KMS-11 (cell line): ENCODE data around the gene PLEKHA4.

Experiments used
- H2AFZ ChIP-seq: fragments of 200-600 bp; sonication (generic); 2 replicates; pipeline ENCODE4 v1.6.1; 2016; ENCODE audit warnings: antibody characterized with exemption, mixed run types, low read depth
- H3K27ac ChIP-seq: fragments of 200-600 bp; sonication (generic); 2 replicates; pipeline ENCODE4 v1.6.1; 2016; ENCODE audit warnings: mild to moderate bottlenecking, mixed run types
- H3K27me3 ChIP-seq: fragments of 200-600 bp; sonication (generic); 2 replicates; pipeline ENCODE4 v1.6.1; 2017; ENCODE audit warnings: mild to moderate bottlenecking, low read depth, mixed run types, moderate library complexity; ENCODE audit not compliant: insufficient read depth
- H3K36me3 ChIP-seq: fragments of 200-600 bp; sonication (generic); 2 replicates; pipeline ENCODE4 v1.6.1; 2017; ENCODE audit warnings: mild to moderate bottlenecking, mixed run types; ENCODE audit not compliant: insufficient read depth
- H3K4me1 ChIP-seq: fragments of 200-600 bp; sonication (generic); 2 replicates; pipeline ENCODE4 v1.6.1; 2016; ENCODE audit warnings: mild to moderate bottlenecking, low read depth, mixed run types; ENCODE audit not compliant: poor library complexity, severe bottlenecking
- H3K4me2 ChIP-seq: fragments of 200-600 bp; sonication (generic); 2 replicates; pipeline ENCODE4 v1.7.0; 2016; ENCODE audit warnings: mild to moderate bottlenecking, mixed run types
- H3K4me3 ChIP-seq: fragments of 200-600 bp; sonication (generic); IDR thresholded peaks from 2 replicates; pipeline ENCODE4 v1.6.1; 2017; ENCODE audit warnings: low read depth, low read length, mixed read lengths; ENCODE audit not compliant: insufficient read depth
- H3K79me2 ChIP-seq: fragments of 200-600 bp; sonication (generic); 2 replicates; pipeline ENCODE4 v1.6.1; 2016; ENCODE audit warnings: low read depth, mixed run types; ENCODE audit not compliant: insufficient read depth
- H3K9ac ChIP-seq: fragments of 200-600 bp; sonication (generic); 2 replicates; pipeline ENCODE4 v1.6.1; 2016; ENCODE audit warnings: mild to moderate bottlenecking, mixed run types
- H4K20me1 ChIP-seq: fragments of 200-600 bp; sonication (generic); 2 replicates; pipeline ENCODE4 v1.6.1; 2016; ENCODE audit warnings: mild to moderate bottlenecking, mixed run types; ENCODE audit not compliant: insufficient read depth
- TF ChIP-seq, protein P1 (sequence below): fragments of 200-600 bp; sonication (generic); conservative IDR thresholded peaks from 2 replicates; pipeline ENCODE4 v1.6.1; 2017; ENCODE audit warnings: low read depth, mild to moderate bottlenecking, antibody characterized with exemption, low read length, moderate library complexity, mixed read lengths

PLEKHA4 gene

DNA sequence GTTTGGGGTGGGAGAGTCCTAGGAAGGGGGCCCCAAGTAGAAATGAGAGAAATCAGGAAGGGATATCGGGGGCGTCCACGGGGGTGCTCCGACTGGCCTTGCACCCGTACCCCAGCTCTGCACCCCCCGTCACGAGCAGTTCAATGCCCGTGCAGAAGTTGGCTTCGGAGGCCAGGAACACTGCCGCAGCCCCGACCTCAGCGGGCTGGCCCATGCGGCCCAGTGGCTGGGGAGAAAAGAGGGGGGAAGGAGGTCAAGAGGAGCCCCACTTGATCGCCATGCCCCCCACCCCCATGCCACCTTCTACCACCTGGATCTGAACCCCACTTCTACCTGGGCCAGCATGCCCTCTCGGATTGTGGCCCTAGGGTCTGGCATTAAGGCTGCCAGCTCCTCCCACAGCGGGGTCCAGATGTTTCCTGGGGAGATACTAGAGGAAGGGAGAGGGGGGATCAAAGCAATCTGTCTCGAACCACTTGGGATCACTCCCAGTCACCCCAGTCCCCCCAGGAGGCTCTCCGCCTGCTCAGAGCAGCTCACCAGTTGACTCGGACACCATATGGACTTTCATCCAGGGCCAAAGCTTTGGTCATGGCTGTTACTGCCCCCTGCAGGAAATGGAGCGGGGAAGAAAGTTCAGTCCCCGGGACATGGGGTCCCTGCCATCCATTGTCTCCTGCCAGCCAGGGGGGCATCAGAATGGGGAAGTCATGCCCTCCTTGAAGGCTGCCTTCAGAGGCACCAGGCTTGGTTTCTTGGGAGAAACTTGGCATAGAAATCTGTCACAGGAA, 55.1 kb downstream of the PLEKHA4 start:
- Histone ChIP-seq H3K4me3 (no peak overlapping the region), H3K9ac (no peak overlapping the region), H3K4me2 (no peak overlapping the region), H3K36me3 (no peaks in the 10 kb centered on the region), H3K27me3 (no peaks in the 10 kb centered on the region), H4K20me1 (no peaks in the 10 kb centered on the region), H2AFZ (no peak overlapping the region), H3K4me1 (peaks cover 83% of the 10 kb centered on the region), H3K27ac (peak overlapping the region; percentile 73; the same call in 1 of the 2 replicates), H3K79me2 (peaks cover 21% of the 10 kb centered on the region)
- TF ChIP-seq, protein P1, sequence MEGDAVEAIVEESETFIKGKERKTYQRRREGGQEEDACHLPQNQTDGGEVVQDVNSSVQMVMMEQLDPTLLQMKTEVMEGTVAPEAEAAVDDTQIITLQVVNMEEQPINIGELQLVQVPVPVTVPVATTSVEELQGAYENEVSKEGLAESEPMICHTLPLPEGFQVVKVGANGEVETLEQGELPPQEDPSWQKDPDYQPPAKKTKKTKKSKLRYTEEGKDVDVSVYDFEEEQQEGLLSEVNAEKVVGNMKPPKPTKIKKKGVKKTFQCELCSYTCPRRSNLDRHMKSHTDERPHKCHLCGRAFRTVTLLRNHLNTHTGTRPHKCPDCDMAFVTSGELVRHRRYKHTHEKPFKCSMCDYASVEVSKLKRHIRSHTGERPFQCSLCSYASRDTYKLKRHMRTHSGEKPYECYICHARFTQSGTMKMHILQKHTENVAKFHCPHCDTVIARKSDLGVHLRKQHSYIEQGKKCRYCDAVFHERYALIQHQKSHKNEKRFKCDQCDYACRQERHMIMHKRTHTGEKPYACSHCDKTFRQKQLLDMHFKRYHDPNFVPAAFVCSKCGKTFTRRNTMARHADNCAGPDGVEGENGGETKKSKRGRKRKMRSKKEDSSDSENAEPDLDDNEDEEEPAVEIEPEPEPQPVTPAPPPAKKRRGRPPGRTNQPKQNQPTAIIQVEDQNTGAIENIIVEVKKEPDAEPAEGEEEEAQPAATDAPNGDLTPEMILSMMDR: no peak; the same call in 1 of the 2 replicates

DNA sequence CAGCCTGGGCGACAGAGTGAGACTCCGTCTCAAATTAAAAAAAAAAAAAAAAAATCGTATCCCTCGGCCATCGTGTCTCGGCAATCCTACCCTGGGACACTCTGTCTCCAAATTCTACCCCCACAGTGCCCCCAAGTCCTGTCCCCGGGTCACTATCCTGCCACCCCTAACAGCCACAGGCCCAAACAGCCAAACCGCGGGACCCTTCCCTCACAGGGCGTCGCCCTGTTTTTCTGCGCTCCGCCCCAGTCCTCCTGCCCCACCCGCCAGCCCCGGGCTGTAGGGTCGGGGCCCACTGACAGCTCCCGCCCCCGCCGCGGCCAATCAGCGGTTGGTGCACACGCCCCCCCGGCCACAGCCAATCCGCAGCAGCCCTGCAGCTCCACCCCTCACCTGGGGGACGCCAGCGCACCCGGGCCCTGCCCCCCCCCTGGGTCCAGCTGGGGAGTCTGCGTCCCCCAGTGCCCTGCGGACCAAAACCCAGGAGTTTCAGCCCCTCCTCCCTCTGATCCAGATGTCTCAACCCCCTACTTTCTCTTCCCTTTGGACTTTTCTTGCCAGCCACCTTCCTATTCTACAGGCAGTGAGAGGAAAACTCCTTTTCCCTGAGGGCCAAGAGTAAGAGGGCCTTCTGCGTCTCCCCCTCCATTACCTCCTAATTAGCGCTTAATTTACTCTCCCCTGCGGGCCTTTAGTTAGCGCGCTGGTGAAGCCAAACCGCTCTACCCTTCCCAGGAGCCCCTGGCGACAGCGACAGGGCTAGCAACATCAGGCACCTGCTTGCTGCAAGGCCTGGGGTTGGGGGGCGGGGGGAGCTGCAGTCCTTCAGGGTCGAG, 56.1 kb downstream of the PLEKHA4 start:
- peak overlapping the region; percentile 73 for H3K27ac ChIP-seq
- no peaks in the 10 kb centered on the region for H3K36me3 ChIP-seq
- TF ChIP-seq, protein P1: no peak
- no peaks in the 10 kb centered on the region for H4K20me1 ChIP-seq
- peak overlapping the region; percentile 89 for H2AFZ ChIP-seq
- peak overlapping the region; percentile 85 for H3K9ac ChIP-seq
- H3K4me1 ChIP-seq: peaks cover 73% of the 10 kb centered on the region
- H3K79me2 ChIP-seq: peaks cover 26% of the 10 kb centered on the region
- H3K4me3 ChIP-seq: no peak overlapping the region
- peak overlapping the region; percentile 100 for H3K4me2 ChIP-seq
- no peaks in the 10 kb centered on the region for H3K27me3 ChIP-seq

DNA sequence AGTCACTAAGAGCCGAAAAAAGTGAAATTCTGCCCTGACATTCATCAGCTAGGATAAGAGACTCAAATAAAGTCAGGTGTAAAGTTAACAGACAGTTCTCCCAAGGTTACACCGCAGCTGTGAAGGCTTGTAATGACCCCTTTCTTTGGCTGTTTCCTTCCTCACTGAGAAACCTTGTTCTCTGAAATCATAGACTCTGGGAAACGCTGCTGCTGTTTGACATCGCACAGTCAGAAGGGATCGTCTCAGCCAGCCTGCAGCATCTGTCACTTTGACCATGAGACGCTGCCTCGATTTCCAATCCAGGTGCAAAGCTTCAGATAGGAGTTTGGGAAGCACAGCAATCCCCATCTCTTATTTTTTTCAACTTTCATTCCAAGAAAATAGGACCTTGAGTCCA, 58.3 kb downstream of the PLEKHA4 start:
- H3K27ac ChIP-seq: peak overlapping the region; percentile 73
- no peaks in the 10 kb centered on the region for H4K20me1 ChIP-seq
- peaks cover 52% of the 10 kb centered on the region for H3K4me1 ChIP-seq
- TF ChIP-seq, protein P1: no peak
- peak overlapping the region; percentile 100 for H3K4me2 ChIP-seq
- H3K27me3 ChIP-seq: no peaks in the 10 kb centered on the region
- peak overlapping the region; percentile 89 for H2AFZ ChIP-seq
- no peak overlapping the region for H3K4me3 ChIP-seq
- H3K9ac ChIP-seq: peak overlapping the region; percentile 85
- H3K79me2 ChIP-seq: peaks cover 26% of the 10 kb centered on the region
- no peaks in the 10 kb centered on the region for H3K36me3 ChIP-seq

DNA sequence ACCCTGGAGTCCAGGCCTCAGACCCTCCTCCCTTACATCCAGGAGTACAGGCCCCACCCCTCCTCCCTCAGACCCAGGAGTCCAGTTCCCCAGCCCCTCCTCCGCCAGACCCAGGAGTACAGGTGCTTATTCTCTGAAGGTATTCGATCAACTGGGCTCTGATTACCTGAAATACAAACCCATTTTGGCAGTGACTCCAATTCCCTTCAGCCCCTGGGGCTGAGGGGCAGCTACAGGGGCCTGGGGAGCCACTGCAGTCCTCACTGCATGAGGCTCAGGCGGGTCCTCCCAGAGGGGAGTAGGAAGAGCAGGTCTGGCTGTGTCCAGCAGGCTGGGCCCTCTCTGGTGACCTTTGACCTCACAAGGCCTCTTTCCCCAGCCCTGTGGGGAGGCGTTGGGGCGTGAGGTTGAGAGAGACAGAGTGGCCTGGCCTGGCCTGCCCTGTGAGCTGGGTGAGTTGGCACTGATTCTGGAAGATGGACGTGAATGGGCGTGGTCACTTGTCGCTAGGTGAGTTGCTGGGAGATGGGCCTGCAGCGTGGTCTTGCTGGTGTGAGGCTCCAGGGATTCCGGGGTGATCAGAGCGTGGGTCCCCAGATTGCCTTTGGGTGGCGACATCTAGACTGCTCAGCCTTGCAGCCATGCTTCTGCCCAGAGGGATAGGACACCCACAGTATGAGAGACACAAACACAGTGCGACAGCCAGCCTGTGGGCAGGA, 60.7 kb downstream of the PLEKHA4 start:
- H3K79me2 ChIP-seq: peaks cover 26% of the 10 kb centered on the region
- H4K20me1 ChIP-seq: no peaks in the 10 kb centered on the region
- H3K4me1 ChIP-seq: peaks cover 32% of the 10 kb centered on the region
- H3K27me3 ChIP-seq: no peaks in the 10 kb centered on the region
- no peaks in the 10 kb centered on the region for H3K36me3 ChIP-seq
- TF ChIP-seq, protein P1: 0 out of 2 replicates have a peak, but pooled peaks have one; percentile 13
- H3K4me3 ChIP-seq: no peak overlapping the region
- H2AFZ ChIP-seq: no peak overlapping the region
- no peak overlapping the region for H3K27ac ChIP-seq
- no peak overlapping the region for H3K9ac ChIP-seq
- no peak overlapping the region; the same call in 1 of the 2 replicates for H3K4me2 ChIP-seq
